GM18909 (cell line): ENCODE data around the gene CCDC188.

ENCODE experiments used
- ATAC-seq: cut with Tn5 transposase; IDR thresholded peaks from one replicate; pipeline ENCODE4 v1.9.1; 2021; ENCODE audit warnings: mild to moderate bottlenecking; ENCODE audit not compliant: unreplicated experiment, poor library complexity

CCDC188 gene

GRCh38 chr22:20186183-20186870 is 35.5 kb upstream of the CCDC188 start:
- ATAC-seq: no peak

- no peak for ATAC-seq
These were observed 34.9 kb upstream of the CCDC188 start for GRCh38 chr22:20185750-20186149.

- ATAC-seq: no peak
These were observed 33.8 kb upstream of the CCDC188 start for GRCh38 chr22:20184501-20185165.

- no peak for ATAC-seq
These were observed 33.0 kb upstream of the CCDC188 start for GRCh38 chr22:20183823-20184222.

GRCh38 chr22:20183101-20183500 is 32.2 kb upstream of the CCDC188 start:
- no peak for ATAC-seq

- ATAC-seq: no peak
These were observed 31.5 kb upstream of the CCDC188 start for GRCh38 chr22:20182365-20182764.

GRCh38 chr22:20181884-20182236 is 31.0 kb upstream of the CCDC188 start:
- no peak for ATAC-seq

GRCh38 chr22:20181194-20181883 is 30.5 kb upstream of the CCDC188 start:
- no peak for ATAC-seq

GRCh38 chr22:20180640-20181039 is 29.8 kb upstream of the CCDC188 start:
- ATAC-seq: no peak

- no peak for ATAC-seq
These were observed 29.4 kb upstream of the CCDC188 start for GRCh38 chr22:20180245-20180630.

GRCh38 chr22:20179455-20180244 is 28.8 kb upstream of the CCDC188 start:
- no peak for ATAC-seq

- no peak for ATAC-seq
These were observed 28.0 kb upstream of the CCDC188 start for GRCh38 chr22:20178915-20179227.

- ATAC-seq: no peak
These were observed 27.4 kb upstream of the CCDC188 start for GRCh38 chr22:20178075-20178914.

- no peak for ATAC-seq
These were observed 26.5 kb upstream of the CCDC188 start for GRCh38 chr22:20177217-20177911.

- no peak for ATAC-seq
These were observed 25.7 kb upstream of the CCDC188 start for GRCh38 chr22:20176421-20177085.

- ATAC-seq: no peak
These were observed 24.7 kb upstream of the CCDC188 start for GRCh38 chr22:20175597-20175900.

- ATAC-seq: no peak
These were observed 24.1 kb upstream of the CCDC188 start for GRCh38 chr22:20174785-20175596.

GRCh38 chr22:20173772-20174171 is 22.9 kb upstream of the CCDC188 start:
- ATAC-seq: no peak
